D721Med (cell line): ENCODE data around the gene CDK5RAP2.

Source experiments
- DNase-seq: peaks from one replicate; pipeline ENCODE4 v3.0.0; 2011; ENCODE audit warnings: low spot score; ENCODE audit not compliant: insufficient read length
- FAIRE-seq: peaks from 2 replicates; lab custom pipeline; 2011; peaks lifted over from hg19 to GRCh38; lab: Jason Lieb, UNC
- TF ChIP-seq, protein P1 (sequence below): IDR thresholded peaks from 2 replicates; pipeline ENCODE4 v1.5.1; 2012; ENCODE audit warnings: mild to moderate bottlenecking, control low read depth; ENCODE audit not compliant: insufficient read depth; ENCODE audit errors: missing control alignments

CDK5RAP2 gene

DNA sequence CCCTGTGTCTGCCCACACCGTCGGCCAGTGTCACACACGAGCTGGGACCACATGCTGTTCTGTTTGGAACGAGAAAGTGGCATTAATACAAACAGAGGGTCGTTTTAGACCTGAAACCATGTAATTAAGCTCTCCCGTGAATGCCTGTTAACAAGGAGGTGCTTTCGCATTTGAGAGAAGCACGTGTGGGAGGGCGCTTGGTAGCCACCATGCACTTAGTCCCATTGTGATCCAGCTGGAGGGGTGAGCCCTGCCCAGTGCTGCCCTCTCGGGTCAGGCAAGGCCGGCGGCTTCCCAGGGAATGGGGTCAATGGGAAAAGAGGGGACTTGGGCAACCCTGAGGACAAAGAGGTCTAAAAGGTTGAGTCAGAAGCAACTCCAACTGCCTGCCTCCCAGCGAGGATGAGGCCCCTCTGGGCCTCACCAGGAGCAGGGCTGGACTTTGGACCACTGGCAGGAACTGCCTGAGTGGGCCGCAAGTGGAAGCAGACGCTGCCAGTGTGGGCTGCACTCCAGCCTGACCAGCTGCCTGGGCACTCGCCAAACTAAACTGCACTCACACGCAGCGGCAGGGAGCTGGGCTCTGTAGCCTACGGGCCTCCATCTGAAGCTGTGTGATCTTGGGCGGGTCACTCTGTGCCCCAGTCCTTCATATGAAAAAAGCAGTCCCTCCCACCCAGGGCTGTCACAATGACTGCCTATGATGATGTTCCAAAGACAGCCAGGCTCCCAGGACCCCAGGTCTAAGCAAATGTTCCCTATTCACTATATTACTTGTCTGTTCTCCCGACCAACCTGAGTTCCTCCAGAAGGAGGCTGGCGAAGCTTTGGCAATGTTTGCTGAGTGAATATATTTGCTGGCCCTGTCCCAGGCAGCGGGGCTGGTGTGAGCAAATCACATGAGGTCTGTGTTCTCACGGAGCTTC lies 195.7 kb downstream of the CDK5RAP2 start:
- FAIRE-seq: no peak
- TF ChIP-seq, protein P1, sequence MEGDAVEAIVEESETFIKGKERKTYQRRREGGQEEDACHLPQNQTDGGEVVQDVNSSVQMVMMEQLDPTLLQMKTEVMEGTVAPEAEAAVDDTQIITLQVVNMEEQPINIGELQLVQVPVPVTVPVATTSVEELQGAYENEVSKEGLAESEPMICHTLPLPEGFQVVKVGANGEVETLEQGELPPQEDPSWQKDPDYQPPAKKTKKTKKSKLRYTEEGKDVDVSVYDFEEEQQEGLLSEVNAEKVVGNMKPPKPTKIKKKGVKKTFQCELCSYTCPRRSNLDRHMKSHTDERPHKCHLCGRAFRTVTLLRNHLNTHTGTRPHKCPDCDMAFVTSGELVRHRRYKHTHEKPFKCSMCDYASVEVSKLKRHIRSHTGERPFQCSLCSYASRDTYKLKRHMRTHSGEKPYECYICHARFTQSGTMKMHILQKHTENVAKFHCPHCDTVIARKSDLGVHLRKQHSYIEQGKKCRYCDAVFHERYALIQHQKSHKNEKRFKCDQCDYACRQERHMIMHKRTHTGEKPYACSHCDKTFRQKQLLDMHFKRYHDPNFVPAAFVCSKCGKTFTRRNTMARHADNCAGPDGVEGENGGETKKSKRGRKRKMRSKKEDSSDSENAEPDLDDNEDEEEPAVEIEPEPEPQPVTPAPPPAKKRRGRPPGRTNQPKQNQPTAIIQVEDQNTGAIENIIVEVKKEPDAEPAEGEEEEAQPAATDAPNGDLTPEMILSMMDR: no peak
- no peak for DNase-seq

DNA sequence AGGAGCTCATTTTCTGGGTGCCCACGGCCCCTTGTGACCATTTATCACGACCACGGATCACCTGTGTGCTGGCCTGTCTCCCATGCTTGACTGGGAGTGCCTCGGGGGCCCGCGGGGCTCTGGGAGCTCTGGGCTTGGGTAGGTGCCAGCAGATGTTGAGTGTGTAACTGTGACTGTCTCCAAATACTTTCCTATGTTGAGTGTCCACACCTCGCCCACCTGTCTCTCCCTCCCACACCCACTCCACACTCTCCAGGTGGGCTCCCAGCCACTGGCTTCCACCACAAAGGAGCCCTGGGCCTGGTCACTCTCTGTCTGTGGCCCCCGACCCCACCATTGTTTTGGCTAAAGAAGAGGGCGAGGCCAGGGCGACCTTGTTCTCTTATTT lies 196.4 kb downstream of the CDK5RAP2 start:
- DNase-seq (no peak), FAIRE-seq (no peak)
- TF ChIP-seq, protein P1: no peak

DNA sequence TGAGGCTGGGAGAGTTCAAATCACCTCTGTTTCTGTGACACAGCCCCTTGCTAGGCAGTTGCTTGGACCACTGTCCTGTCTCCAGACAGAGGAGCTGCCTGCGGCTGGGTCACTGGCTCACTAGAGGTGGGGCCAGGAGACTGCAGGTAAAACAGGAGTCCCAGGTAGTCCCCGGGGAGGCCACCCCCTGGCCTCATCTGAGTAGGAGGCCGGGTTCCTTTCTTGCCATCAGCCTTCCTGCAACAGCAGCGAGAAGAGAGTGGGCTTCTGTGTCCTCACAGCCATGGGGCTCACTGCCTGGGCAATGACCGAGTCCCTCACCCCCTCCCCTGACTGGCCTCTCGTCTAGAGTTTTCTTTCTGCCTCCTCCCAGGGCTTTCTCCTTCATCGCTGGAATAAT lies 197.5 kb downstream of the CDK5RAP2 start:
- TF ChIP-seq, protein P1: no peak
- no peak for FAIRE-seq
- no peak for DNase-seq

DNA sequence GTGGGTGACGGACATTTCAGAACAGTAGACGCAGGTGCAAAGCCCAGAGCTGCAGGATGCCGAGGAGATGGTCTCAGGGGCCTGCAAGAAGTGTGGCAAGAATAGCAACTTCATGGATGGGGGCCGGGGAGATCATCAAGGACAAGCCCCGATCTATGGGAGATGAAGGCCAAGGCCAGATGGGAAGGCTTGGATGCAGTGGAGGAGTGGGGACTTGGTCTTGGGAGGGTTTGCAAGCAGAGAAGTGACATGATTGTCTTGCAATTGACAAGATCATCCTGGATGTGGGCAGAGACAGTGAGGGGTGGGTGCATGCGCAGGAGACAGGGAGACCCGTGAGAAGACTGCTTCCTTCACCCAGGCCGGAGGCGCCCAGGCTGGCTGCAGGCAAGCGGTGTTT lies 198.1 kb downstream of the CDK5RAP2 start:
- DNase-seq (no peak), FAIRE-seq (no peak)
- TF ChIP-seq, protein P1: no peak

DNA sequence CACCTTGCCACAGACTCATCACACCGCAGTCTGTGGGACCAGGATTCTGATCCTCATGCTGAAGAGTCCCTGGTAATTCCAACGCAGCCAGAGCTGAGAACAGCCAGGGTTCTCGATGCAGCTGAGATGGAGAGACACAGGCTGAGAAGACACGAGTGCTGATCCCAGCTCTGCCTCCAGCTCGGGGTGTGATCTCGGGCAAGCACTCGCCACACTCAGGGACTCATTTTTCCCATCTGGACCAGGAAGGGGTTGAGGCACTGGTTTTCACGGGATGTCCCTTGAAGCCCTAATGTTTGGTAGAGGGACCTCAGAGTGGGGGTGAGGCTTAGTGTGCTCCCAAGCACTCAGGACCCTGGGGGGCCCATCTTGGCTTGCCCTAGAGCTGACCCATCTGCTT lies 200.4 kb downstream of the CDK5RAP2 start:
- DNase-seq (no peak), FAIRE-seq (no peak)
- TF ChIP-seq, protein P1: no peak

DNA sequence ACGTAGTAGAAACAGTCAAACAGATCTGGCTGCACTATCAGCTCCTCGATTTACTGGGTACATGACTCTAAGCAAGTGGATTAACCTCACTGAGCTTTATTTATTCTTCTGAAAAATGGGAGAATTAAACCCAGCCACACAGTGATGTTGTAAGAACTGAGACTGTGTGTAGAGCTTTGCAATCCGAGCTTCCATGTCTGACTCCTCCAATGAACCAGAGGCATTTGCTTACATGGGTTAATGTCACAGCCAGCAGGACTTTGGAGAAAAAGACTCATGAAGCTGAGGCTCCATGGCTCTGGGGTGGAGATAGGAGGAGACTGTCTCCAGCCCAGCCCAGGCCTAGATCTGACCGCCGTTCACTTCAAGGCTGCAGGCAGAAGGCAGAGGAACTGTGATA lies 201.3 kb downstream of the CDK5RAP2 start:
- TF ChIP-seq, protein P1: no peak
- no peak for DNase-seq
- FAIRE-seq: no peak
